Fibroblast of the aortic adventitia (primary cell): Measurements from ENCODE around the gene DMXL2. TPM values are rescaled to one million over a fixed set of nuclear protein-coding genes. Genes with fewer than 3 reads are reported as not detected.
"Not testable (repeated sequence)": the region's sequence is repeated elsewhere in the genome, so short reads cannot be mapped to it uniquely, and the experiment has no call there.

Experiments
- DNase-seq: peaks from one replicate; pipeline ENCODE4 v3.0.0-alpha.2; 2010; ENCODE audit warnings: low read depth
- H3K4me3 ChIP-seq: 2 replicates; pipeline ENCODE4 v1.5.1; 2011; ENCODE audit warnings: low read depth, mild to moderate bottlenecking, control low read depth, low read length, moderate library complexity
- CTCF ChIP-seq: IDR thresholded peaks from 2 replicates; pipeline ENCODE4 v1.5.1; 2011; ENCODE audit warnings: mild to moderate bottlenecking, low read length, control low read depth, inconsistent platforms; ENCODE audit not compliant: insufficient read depth
- total RNA-seq: library from RNA; depleted of rRNA; stranded (reverse); fragments of >200 nt; gene quantifications from 2 replicates; pipeline ENCODE4 v1.2.3, GENCODE V29; 2012; ENCODE audit warnings: low replicate concordance

DMXL2 gene
- total RNA-seq, 1 donor: 29.5 TPM

- peak; percentile 77 for DNase-seq
- no peak for TF ChIP-seq CTCF
These were observed 45.6 kb downstream of the DMXL2 start for GRCh38 chr15:51576911-51577500.

GRCh38 chr15:51576286-51576850, 46.2 kb downstream of the DMXL2 start:
- no peak for TF ChIP-seq CTCF
- H3K4me3 ChIP-seq: no peak overlapping the region
- no peak for DNase-seq

More at GRCh38 chr15:51576911-51577500, 45.6 kb downstream of the DMXL2 start:
- H3K4me3 ChIP-seq: no peak overlapping the region

GRCh38 chr15:51575775-51576174, 46.8 kb downstream of the DMXL2 start:
- no peak for DNase-seq
- TF ChIP-seq CTCF: no peak
- no peak overlapping the region for H3K4me3 ChIP-seq

- not testable (repeated sequence) for H3K4me3 ChIP-seq, DNase-seq
These were observed 49.2 kb downstream of the DMXL2 start for GRCh38 chr15:51573352-51573751.

- not testable (repeated sequence) for H3K4me3 ChIP-seq, DNase-seq
These were observed 53.4 kb downstream of the DMXL2 start for GRCh38 chr15:51568939-51569784.

- DNase-seq: no peak
- no peak for TF ChIP-seq CTCF
- H3K4me3 ChIP-seq: no peak overlapping the region
These were observed 61.3 kb downstream of the DMXL2 start for GRCh38 chr15:51561271-51561670.

GRCh38 chr15:51558876-51559275, 63.7 kb downstream of the DMXL2 start:
- TF ChIP-seq CTCF: no peak
- no peak overlapping the region for H3K4me3 ChIP-seq
- DNase-seq: no peak

GRCh38 chr15:51558411-51558810, 64.2 kb downstream of the DMXL2 start:
- no peak for TF ChIP-seq CTCF
- no peak overlapping the region for H3K4me3 ChIP-seq
- DNase-seq: no peak
